ENCODE results near the gene RYK. TPM values are rescaled to one million over a fixed set of nuclear protein-coding genes. Genes with fewer than 3 reads are reported as not detected.

Gene RYK
- total RNA-seq, 1 donor from 2014 or later: 34.2 TPM

DNA sequence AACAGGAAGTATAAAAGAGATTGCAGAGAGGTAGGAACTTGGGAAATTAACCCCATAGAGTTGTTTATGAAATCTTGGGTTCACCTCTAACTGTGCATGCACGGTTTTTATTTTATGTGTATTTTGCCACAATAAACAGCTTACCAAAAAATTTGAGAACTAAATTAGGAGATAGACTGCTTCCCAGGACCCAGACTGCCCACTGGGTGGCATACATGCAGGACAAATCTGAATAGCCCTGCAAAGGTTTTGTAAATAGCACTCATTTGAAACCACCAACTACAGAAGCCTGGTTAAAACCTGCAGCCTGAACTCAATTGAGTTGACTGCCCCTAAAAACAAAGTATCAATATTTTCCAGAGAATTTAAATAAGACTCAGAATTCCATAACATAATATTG lies 124.5 kb downstream of the RYK start:
- no peak for ATAC-seq (ENCODE audit: poor library complexity)
- intact Hi-C loops (cut with DNase I): no loop called here
- DNase-seq: no peak

DNA sequence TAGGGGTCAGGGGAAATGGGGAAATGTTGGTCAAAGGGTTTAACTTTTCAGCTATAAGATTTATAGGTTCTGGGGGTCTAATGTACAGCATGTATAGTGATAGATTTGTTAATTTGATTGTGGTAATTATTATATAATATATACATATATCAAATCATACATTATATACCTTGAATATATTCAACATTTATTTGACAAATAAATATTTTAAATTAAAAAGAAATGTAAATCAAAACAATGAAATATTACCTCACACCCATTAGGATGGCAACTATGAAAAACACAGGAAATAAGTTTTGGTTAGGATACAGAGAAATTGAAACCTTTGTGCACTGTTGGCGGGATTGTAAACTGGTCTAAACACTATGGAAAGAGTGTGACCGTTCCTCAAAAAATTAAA lies 135.9 kb downstream of the RYK start:
- no peak for ATAC-seq (ENCODE audit: poor library complexity)
- intact Hi-C loops (cut with DNase I): no loop called here

DNA sequence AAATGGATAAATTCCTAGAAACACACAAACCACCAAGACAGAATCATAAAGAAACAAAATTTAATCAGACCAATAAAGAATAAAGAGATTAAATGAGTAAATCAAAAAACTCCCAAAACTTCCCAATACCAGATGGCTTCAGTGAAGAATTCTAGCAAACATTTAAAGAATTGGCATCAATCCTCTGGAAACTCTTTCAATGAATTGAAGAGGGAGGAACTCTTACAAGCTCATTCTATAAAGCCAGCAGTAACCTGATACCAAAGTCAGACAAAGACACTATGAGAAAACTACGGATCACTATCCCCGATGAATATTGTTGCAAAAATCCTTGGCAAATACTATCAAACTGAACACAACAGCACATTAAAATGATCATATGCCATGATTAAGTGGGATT lies 139.0 kb downstream of the RYK start:
- intact Hi-C loops (cut with DNase I): no loop called here
- ATAC-seq (ENCODE audit: poor library complexity) (no peak), DNase-seq (no peak)

More for the DNA sequence above, 135.9 kb downstream of the RYK start:
- no peak for DNase-seq

DNA sequence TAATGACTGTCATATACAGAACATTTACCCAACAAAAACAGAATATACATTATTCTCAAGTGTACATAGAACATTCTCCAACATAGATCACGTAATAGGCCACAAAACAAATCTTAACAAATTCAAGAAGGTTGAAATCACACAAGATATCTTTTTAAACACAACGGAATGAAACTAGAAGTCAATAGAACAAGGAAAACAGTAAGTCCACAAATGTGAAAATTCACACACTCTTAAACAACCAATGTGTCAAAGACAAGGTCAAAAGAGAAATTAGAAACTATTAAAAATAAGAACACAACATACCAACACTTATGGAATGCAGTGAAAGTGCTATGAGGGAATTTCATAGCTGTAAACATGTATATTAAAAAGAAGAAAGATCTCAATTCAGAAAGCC lies 139.7 kb downstream of the RYK start:
- intact Hi-C loops (cut with DNase I): no loop called here
- ATAC-seq (ENCODE audit: poor library complexity): no peak
- DNase-seq: no peak

Other genes with a start within 250 kb of the RYK start
- 8.3 TPM for gene SLCO2A1, start 220.9 kb downstream of the RYK start, total RNA-seq
- 63.0 TPM for gene AMOTL2, start 123.6 kb upstream of the RYK start, total RNA-seq
- gene ANAPC13, start 235.1 kb upstream of the RYK start, total RNA-seq: 78.3 TPM
- 32.5 TPM for gene CEP63, start 235.2 kb upstream of the RYK start, total RNA-seq

All from Right ventricle myocardium superior (tissue), 1 donor.